Omental fat pad (tissue), 4 donors: Measurements from ENCODE around the gene ANKRD45. TPM values are rescaled to one million over a fixed set of nuclear protein-coding genes. Genes with fewer than 3 reads are reported as not detected.

Experiments
- ATAC-seq: fragments of 150-250 bp; one replicate; pipeline ENCODE4 v1.9.1; 2016; ENCODE audit warnings: mild to moderate bottlenecking, moderate library complexity; ENCODE audit not compliant: low FRiP score
- DNase-seq: peaks from one replicate; pipeline ENCODE4 v3.0.0-alpha.2; 2019; ENCODE audit warnings: low spot score
- total RNA-seq, 4 donors: library from RNA; depleted of rRNA; stranded (reverse); fragments of >200 nt; gene quantifications; one replicate each; pipeline ENCODE4 v1.1.0, GENCODE V29; 2016
- TF ChIP-seq, protein P1 (sequence below), 3 donors: fragments of 450-650 bp; IDR thresholded peaks; one replicate each; pipeline ENCODE4 v1.5.1; 2016 to 2017; ENCODE audit warnings: antibody characterized with exemption in 3 of 3, mild to moderate bottlenecking in 3 of 3, moderate library complexity in 2 of 3

The ANKRD45 gene
- total RNA-seq, 4 donors from 2014 or later, result 0.38 TPM; not detected in 3

DNA sequence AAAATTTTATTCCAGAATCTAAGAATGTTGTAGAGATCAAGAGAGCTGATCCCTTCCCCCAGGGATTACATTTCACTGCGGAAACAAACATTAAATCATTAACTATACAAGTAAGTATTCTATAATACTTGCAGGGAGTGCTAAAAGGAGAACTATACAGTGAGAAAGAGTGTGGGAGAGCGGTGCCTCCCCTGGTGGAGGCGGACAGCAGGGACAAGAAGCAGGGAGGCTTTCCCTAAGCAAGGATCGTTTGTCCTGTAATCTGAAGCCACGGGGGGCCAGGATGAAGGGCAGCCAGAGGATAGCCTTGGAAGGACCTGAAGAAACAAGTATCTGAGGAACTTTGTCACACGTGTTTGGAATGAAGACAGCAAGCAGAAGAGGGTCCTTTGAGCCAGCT is 106.8 kb downstream of the ANKRD45 start:
- ATAC-seq, result no peak
- no peak for DNase-seq
- TF ChIP-seq, protein P1, sequence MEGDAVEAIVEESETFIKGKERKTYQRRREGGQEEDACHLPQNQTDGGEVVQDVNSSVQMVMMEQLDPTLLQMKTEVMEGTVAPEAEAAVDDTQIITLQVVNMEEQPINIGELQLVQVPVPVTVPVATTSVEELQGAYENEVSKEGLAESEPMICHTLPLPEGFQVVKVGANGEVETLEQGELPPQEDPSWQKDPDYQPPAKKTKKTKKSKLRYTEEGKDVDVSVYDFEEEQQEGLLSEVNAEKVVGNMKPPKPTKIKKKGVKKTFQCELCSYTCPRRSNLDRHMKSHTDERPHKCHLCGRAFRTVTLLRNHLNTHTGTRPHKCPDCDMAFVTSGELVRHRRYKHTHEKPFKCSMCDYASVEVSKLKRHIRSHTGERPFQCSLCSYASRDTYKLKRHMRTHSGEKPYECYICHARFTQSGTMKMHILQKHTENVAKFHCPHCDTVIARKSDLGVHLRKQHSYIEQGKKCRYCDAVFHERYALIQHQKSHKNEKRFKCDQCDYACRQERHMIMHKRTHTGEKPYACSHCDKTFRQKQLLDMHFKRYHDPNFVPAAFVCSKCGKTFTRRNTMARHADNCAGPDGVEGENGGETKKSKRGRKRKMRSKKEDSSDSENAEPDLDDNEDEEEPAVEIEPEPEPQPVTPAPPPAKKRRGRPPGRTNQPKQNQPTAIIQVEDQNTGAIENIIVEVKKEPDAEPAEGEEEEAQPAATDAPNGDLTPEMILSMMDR (IDR thresholded peaks at IDR 0.05), result no peak

DNA sequence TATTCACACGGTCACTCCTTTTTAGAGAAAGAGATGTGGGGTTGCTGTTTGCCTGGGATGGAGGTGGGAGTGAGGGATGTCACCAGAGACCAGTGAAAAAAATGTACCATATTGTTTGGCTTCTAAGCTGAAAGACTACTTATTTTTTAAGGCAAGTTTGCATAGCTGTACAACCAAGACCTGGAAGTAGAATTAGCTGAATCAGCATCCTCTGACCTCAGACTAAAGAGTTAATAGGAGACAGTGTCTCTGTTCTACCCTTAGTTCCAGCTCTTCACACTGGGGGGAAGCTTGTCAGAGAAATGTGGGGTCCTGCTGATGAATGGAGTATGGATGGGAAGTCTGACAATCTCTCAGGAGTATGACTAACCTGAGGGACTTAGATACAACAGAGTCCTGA is 108.4 kb downstream of the ANKRD45 start:
- DNase-seq, result no peak
- TF ChIP-seq, protein P1 (IDR thresholded peaks at IDR 0.05), result no peak
- no peak for ATAC-seq

DNA sequence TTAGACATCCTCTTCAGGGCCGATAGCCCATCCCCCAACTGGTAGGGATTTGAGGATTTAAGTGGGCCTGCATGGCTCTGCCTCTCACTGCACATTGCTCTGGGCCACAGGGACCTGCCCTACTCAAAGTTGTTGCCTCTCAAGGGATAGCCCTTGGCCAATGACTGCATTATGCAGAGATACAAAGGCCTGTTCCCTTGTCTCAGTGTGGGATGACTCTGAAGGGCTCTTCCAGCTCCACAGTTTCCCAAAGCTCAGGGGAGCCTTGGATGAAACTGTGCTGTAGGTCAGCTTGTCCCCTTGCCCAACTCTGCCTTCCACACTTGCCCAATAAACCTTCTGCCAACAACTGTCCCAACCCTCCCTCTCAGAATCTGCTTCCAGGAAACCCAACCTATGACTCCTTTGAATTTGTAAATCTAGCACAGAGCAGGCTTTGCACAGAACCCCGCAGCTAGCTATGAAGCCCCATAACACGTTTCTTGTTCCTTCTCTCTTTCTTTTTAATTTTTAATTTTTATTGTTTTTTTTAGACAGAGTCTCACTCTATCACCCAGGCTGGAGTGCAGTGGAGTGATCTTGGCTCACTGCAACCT is 109.3 kb downstream of the ANKRD45 start:
- no peak for DNase-seq
- no peak for ATAC-seq
- TF ChIP-seq, protein P1 (IDR thresholded peaks at IDR 0.05), result no peak

Other genes with a start within 250 kb of the ANKRD45 start
- 100 to 1,000 TPM; 455 to 981 (median 633) TPM for gene PRDX6, start 192.5 kb downstream of the ANKRD45 start, total RNA-seq
- under 1 TPM in 1 of 4 donors, not detected in 3; 0.56 TPM for gene SLC9C2, start 66.8 kb downstream of the ANKRD45 start, total RNA-seq
- not detected for gene TEX50, start 34.5 kb downstream of the ANKRD45 start, total RNA-seq
- gene KLHL20, start 45.1 kb upstream of the ANKRD45 start, total RNA-seq, result 10 to 100 TPM; 25.8 to 38.9 (median 30.7) TPM
- gene DARS2, start 154.8 kb upstream of the ANKRD45 start, total RNA-seq, result 10 to 100 TPM in 2 of 4 donors, 1 to 10 TPM in 2; 9.5 to 16.9 (median 12.1) TPM
- gene CENPL, start 155.0 kb upstream of the ANKRD45 start, total RNA-seq, result 1 to 10 TPM; 2.6 to 6.9 (median 5.8) TPM
- 100 to 1,000 TPM; 312 to 565 (median 443) TPM for gene GAS5, start 198.1 kb upstream of the ANKRD45 start, total RNA-seq
- gene ZBTB37, start 198.5 kb upstream of the ANKRD45 start, total RNA-seq, result 10 to 100 TPM in 2 of 4 donors, 1 to 10 TPM in 2; 5.5 to 16.1 (median 12.1) TPM
- under 1 TPM in 1 of 4 donors, not detected in 3; 0.63 TPM for gene SERPINC1, start 247.5 kb upstream of the ANKRD45 start, total RNA-seq